ENCODE data around the gene TRIM2.

GRCh38 chr4:153169776-153170175 lies 34.5 kb upstream of the TRIM2 start:
- TF ChIP-seq POLR2A (IDR thresholded peaks at IDR 0.05) (no peak), CTCF (IDR thresholded peaks at IDR 0.05 in 4 of 5, conservative IDR thresholded peaks at IDR 0.05 in 1 of 5) (no peak)
